Retinal pigment epithelial cell (primary cell): ENCODE data around the gene TMEM45B.

Experiments used
- DNase-seq: peaks from one replicate; pipeline ENCODE4 v3.0.0-alpha.2; 2010; ENCODE audit warnings: low read depth
- H3K4me3 ChIP-seq: 2 replicates; pipeline ENCODE4 v1.5.1; 2011; ENCODE audit warnings: mild to moderate bottlenecking, low read length, control low read depth, moderate library complexity
- CTCF ChIP-seq: conservative IDR thresholded peaks from 2 replicates; pipeline ENCODE4 v1.5.1; 2011; ENCODE audit warnings: low read depth, low read length, control low read depth, inconsistent platforms

Gene TMEM45B

GRCh38 chr11:129896062-129896461 lies 80.4 kb downstream of the TMEM45B start:
- peak overlapping the region; percentile 82 for H3K4me3 ChIP-seq
- TF ChIP-seq CTCF = no peak
- no peak for DNase-seq

GRCh38 chr11:129905402-129905801 lies 89.8 kb downstream of the TMEM45B start:
- no peak for DNase-seq
- no peak for TF ChIP-seq CTCF

More at GRCh38 chr11:129905402-129905801, 89.8 kb downstream of the TMEM45B start:
- H3K4me3 ChIP-seq = no peak overlapping the region
